UCSD-AML1 (cell line): ENCODE measurements around the gene C10orf105.

Experiments used
- DNase-seq: peaks from one replicate; lab custom pipeline; 2025; ENCODE audit not compliant: unreplicated experiment; lab: John Stamatoyannopoulos, UW

C10orf105 gene, protein sequence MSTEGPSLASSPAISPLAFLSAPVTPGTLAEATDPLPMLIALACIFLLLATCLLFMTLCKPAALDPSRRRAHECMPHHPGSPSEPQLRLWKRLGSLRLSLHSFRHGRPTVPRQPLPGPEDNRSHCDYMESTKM

DNA sequence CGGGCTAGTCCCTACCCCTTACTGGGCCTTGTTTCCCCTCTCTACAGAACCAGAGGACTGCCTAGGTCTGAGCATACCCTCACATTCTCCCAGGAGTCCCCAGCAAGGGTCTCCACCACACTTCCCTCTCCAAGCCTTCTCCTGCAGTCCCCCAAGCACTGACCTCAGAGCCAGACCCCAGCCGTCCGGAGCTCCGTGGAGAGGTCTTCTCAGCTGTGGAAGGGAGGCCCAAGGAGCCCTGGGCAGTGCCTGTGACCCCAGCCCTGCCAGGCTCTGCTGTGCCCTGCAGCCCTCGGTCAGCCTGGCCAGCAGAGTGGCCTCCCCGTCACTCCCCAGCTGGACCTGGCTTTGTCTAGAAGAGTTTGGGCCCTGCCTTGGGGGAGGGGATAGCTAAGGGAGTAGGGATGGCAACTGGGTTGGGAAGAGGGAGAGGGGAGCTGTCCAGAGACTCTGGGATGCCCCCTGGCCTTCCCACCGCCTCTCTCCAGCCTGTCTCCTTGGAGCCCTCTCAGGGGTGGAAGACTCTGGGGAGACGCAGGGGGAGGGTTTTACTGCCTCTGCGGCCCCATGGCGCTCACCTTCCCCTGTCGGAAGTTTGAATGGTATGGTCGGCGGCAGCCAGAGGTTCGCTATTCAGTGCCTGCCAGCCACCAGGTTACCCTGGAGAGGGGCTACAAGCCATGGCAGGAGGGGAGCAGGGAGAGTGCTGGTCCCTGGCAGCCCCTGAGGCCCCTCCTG, at the start of gene C10orf105:
Gene C10orf105 (minus strand): TSS at position 315 of the 738 bp plus-strand sequence. CDS start 3,441 bp downstream, outside the sequence.
- no peak for DNase-seq

DNA sequence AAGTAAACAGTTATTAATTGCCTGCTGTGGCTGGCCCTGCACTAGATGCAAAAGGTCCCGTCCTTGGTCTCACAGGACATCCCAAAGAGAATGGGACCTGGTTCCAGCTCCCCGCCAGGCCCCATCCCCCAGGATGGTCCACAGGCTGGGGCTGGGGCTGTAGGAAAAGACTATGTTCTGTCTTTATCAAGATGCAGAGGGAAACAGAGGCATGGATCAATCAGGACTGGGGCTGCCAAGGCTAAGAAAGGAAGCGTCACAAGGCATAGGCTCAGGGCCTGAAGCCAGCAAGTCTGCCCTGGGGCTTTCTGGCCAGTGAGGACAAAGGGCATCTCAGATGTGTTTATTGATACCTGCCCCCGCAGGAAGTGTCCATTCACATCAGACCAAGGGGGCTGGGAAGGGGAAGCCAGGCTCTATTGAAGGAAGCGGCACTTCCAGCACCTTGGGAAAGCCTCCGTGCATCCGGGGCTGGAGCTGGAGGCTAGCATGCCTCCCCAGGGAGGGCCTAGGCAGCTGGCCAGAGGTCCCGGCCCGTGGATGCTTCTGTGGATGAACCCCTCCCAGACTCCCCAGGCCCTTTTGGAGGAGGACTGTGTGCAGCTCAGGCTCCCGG, 48.0 kb upstream of the C10orf105 start:
- no peak for DNase-seq

DNA sequence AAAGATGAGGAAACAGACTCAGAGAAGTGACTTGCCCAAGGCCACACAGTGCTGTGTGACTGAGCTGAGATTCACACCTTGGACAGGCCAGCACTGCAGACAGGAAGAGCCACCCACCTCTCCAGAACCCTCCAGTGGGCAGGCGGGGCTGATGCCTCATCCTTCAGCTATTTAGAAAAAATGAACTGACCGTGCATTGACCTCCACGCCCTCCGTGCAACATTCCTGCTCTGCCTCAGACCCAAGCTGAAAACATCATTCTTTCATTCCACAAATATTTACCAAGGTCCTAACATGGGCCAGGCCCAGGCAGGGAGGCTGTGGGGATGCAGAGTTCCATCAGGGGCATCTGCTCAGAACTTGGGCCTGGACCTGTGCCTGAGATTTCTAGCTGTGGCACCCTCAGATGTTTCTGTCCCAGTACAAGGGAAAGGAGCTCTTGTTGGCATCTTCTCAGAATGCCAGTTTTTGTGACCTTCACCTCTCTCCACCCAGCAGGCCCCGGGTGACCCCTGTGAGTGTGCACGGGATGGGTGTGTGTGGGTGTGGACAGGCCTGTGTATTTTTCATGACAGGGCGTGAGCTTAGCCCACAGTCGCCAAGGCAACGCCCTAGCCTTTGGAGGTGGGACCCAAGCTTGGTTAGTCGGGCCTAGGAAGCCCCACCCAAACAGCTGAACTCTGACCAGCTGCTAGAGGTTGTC, 47.3 kb upstream of the C10orf105 start:
- no peak for DNase-seq

DNA sequence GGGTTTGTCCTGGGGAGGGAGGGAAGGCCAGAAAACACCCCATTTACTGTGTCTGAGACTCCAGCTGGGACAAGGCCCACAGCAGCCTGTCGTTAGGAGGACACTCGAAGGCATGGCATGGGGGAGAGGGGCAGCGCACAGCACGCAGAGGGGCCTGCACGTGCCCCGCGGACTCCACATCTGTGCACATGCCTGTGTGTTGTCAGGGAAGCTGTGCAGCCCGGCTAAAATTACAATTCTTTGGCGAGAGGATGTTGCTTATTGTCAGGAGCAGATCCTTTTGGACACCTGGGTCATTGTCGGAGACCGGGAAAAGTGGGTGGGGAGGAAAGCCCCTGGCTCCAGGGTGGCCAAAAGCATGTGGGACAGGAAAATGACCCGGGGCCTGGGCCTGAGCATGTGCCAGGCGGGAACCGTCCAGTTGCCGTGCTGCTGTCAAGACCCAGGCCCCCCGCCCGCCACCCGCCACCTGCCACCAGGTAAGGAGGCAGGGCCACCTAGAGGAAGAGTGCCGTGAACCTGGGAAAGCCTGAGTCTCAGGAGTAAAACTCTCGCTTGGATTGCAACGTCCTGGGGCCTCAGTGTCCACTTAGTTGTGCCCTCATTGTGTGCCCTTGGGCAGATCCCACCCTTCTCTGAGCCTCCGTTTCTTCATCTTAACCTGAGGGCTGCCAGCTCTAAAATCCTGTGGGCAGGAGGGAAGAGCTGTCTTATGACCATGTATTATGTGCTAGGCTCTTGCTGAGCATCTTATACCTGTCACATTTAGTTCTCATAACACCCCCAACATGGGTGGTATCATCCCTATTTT, 46.5 kb upstream of the C10orf105 start:
- DNase-seq, result no peak

DNA sequence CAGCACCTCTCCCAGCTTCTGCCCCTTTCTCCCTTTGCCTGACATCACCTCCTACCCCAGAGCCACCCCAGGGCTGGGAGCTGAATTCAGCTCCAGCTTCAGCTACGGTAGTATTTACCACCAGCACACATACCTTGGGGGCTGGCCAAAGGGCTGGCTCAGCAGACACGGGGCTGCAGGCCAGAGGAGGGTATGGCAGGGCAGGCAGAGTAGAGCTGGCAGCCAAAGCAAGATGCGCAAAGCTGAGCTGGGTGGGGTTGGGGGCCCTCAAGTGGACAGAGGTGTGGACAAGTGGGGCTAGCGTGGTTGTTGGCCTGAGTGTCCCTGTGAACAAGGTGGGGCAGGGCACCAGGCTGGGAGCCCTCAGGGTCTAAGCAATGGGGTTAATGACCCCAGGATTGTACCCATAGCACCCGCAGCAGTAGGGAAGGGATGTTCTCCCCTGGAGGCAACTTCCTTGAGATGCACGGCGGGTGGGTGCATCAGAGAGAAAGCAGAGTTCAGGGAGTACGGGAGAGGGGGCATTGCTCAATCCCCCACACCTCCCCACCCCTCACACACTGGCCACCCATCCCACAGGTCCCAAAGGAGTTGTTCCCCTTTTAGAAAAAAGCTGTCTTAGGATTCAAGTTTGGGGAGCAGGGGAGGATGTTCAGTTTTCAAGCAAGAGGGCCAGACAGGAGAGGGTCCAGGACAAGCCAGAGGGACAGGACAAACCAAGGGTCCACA, 45.8 kb upstream of the C10orf105 start:
- DNase-seq, result no peak

DNA sequence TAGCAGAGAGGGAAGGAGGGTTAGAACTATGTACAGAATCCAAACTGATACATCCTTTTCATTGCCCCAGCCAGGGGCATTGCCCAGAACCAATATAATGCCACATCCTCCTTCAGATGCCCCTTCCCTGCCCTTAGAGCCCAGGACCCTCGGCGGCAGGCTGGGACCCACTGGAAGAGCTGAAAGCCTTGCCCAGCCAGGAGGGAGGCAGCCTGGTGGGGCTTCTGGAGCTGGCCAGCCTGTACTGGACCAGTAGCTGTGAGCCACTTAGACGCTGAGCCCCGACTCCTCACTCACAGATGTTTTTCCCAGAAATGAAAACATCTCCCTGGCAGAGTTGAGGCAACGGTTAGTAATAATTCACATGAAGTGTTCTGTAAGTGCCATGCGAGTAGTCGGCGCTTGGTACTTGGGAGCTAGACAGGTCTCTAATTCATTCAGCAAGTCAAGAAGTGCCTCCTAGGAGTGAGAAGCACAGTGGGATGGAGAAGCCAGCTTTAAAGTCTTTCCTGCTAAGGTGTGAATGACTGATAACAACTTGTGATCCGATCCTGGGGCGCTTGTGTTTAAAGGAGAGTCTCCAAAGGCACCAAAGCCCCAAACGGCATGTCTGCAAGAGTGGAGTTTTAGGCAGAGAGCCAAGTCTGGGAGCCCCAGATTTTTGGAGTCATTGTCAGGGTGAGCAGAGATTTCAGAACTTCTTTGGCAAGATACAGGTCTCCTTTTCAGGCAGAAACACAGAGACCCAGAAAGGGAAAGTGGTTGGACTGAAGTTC, 44.0 kb upstream of the C10orf105 start:
- DNase-seq, result no peak

DNA sequence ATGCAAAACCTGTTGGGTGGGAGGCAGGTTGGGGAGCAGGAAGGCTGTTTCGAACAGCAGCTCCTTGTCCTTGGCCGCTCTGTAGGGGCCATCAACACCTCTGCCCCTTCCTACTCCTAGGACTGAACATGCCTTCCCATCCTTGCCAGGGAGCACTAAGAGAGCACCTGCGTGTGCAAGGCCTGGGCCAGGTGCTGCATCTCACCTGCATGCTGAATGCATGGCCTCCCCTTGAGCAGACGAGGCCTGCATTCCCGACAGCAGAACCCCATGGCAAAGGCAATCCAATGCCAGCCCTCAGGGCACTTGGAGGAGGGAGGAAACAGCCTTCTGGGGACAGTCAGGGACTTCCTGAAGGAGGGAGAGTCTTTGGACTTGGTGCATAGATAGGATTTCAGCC, 42.7 kb upstream of the C10orf105 start:
- no peak for DNase-seq

DNA sequence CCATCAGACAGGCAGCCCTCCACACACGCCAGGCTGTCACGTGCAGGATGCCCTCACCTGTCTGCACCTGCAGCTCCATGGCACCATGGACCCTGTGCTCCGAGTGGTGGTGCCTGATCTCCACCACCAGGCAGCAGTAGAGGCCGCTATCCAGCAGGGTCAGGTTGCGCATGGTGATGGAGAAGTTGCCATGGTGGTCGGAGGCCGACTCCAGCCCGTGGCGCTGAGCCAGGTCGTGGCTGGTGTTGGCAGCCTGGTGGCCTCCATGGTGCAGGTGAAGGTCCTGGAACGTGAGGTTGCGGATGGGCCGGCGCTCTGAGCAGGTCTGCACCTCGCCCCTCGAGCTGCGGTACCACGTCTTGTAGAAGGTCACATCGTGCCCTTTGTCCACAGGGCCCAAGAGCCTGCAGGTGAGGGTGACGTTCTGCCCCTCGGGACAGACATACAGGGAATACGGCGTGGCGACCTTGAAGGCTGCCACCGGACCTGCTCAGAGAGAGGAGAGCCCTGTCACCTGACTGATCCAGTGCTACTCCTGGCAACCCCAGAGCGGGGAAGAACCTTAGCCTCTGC, 42.0 kb upstream of the C10orf105 start:
- no peak for DNase-seq

DNA sequence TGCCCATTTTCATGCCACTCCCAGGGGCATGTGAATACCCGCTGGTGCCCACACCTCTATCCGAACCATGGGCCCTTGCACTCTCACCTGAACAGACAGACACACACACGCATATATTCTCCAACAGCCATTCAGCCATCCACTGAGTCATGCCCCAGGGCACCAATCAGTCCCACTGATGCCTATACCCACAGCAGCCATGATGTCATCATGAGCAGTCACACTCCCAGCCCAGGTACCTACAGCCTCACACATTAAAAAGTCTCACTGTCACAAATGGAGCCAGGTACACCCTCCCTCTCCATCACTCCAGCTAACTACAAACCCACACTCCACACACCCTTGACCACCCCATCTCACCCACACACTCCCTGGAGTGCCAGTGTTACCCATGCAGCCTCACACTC, 41.5 kb upstream of the C10orf105 start:
- no peak for DNase-seq

DNA sequence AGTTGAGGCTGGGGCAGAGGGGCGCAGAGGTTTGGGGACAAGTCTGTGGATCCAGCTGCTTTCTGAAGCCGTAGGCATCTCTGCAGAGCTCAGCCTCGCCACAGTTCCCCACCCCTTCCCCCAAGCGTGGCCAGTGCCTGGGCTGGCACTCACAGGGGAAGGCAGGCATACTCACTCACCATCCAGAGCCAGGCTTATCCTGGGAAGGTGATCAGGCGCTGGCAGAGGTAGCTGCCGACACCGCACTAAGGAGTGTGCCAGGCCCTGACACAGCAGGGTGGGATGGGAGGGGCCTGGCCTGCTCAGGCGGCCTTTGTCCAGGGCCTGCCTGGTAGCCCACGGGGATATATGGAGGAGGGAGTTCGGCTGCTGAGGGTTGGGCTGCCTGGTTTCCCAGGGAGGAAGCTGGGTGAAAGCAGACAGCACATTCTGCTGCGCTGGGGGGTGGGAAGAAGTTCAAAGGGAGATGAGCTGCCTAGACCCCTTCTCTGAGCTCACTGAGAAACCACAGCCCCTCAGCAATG, 37.9 kb upstream of the C10orf105 start:
- DNase-seq, result no peak

DNA sequence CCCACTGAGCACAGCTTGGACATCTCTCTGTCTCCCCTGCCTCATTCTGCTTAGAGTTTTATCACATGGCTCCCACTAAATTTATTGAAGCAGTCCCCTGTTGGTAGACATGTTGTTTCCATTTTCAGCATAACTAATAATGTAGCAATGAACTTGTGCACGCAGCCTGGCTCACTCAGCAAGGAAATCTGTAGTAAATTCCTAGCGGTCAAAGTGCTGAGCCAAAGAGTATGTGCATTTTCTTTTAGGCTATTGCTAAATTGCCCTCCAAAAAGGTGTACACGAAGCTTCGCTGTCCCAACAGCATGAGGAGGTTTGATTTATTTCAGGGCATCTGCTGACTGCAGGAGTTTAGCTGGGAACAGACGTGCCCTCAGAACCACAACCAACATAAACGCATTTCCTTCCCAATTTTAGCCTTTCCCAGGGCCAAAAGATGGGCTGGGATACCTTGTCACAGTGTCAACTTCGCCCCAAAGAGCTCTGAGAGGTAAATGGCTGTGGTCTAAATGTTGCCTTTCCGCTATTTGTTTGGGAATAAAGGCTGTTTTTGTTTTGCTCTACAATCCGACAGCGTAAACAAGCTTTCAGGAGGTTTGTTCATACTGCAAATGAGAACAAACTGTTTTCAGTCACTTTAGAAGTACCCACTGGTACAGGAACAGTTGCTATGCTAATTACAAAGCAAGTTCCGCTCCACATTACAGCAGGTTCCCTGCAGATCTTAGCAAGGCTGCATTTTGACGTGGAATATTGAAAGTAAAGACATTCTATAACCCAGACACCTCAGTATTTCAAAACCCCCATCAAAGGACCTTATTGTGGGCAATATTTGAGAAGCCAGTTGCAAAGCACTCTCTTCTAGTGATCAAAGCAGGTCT, 37.0 kb upstream of the C10orf105 start:
- no peak for DNase-seq

DNA sequence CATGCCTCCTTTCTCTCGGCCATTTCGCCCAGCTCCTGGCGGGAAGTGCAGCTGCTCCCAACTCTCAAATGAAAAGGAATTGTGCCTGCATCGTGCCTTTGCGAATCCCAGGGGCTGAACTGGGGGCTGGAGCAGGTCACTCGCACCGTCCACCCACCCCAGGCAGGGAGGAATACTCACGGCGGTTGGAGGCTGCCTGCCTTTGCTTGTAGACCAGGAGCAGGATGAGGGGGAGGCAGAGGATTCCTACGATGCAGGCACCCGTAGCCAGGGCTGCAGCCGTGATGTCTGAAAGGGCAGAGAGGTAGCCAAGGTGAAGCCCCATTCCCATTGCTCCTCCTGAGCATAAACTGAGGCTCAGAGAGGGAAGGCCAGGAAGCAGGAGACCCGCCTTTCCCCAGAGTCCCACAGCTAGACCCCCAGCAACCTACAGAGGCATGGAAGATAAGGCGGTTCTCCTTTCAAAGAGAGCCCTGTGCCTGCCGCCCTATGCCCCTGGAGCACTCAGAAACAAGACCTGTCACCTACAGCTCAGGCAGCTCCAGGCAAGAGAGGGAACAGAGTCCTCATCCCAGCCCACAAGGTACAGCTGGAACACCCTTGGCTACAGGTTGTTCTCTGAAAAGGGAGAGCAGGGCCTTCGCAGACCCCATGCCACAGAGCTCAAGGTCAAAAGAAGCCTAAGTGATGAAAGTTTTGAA, 35.8 kb upstream of the C10orf105 start:
- no peak for DNase-seq

DNA sequence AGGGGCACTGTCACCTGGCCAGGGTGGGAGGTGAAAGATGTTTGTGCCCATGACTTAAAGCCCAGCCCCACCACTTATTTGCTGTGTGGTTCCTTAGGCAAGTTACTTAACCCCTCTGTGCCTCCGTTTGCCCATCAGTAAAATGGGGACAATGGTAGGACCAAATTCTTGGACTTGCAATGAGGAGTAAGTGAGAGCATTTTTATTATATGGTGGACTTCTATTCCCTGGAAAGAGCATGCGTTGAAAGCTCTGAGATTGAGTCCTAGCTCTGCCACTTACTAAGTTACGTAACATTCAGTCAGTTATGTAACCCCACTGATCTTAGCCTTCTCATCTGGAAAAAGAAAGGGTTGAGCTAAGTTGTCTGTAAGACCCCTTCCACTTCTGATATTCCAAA, 35.0 kb upstream of the C10orf105 start:
- no peak for DNase-seq

DNA sequence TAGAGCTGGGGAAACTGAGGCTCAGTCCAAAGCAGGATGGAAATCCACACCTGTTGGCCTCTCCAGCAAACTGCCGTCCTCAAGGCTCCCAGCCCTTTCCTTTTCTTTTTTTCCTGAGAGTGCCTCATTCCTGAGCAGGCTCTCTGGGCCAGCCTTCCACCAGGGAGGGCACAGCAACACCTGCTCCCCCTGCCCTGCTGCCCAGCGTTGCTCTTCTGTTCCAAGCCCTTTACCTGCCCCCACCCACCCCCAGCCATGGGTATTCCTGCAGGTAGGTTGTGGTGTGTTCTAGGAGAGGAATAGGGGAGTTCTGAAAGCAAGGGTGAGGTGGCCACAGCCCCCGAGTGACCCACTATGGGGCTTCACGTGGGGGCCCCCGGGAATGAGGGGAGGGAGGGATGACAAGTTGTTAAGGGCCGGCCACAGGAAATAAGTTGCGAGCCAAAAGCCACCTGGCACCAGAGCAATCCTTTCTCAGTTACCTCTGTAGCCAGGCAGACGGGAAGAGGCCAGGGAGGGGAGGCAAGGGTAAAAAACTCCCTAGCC, 34.5 kb upstream of the C10orf105 start:
- DNase-seq, result no peak

DNA sequence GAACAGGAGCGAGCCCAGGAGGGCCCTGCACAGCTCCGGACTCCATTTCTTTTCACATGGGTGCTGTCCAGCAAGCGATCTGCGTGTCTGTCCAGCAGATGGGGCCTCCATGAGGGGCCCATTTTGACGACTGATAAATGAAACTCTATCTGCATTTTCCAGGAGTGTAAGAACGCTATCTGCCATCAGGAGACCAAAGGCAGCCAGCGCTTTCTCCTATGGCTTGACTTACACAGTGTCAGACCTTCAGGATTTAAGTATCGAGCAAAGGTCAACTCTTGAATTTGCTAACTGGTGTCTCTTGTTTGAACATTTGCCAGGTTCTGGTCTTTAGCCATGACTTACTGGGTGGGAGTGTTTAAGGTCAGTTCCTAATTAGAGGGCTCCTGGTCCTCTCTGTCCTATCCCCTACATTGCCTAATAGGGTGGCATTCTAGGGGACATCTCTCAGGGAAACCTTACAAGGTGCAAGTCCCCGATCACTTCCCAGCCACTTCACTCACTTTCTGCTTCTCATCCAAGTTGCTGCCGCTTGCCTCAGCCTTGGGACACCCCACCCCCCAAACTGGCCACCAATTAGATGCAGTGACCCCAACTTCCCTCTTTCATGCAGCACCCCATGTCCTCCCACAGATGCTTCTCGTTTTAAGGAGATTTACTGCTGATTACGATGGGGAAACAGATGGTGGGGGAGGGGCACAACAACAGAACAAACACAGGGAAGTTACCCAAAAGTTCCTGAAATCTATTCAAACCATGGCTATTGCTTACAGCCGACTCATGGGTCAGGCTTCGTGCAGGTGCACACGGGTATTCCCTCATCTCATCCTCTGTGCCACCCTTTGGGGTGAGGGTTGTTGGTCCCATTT, 33.7 kb upstream of the C10orf105 start:
- DNase-seq, result peak; percentile 82

DNA sequence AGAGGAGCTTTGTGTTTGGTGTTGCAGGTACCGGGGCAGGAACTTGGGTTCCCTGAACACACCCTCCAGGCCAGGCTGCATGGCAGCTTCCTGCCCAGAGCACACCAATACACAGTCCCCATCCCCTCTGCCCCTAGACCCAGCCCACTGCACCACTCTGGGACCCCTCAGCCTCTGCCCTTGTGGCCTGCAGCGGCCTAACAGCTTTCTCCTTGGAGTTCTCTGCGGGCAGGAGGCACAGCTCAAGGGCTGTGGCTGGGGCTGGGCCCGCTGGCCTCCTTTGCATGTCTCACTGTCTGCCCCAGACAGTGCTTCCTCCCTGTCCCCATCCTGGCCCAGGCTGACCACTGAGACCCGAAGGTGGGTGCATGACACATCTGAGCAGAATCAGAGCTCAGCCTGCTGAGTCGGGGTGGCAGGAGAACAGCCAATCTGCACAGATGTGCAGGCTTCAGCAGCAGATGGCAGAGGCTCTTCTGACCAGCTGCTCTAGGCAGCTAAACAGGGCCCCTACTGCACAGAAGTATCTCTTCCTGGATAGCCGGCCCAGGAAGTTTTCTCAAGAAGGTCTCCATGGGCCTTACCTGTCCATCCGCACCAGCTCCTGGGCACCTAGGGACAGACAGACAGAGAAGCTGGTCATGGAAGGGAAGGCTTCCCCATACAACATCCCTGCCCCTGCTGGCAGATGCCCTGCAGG, 33.0 kb upstream of the C10orf105 start:
- DNase-seq, result no peak
